NT2/D1 (cell line): ENCODE results near the gene TOP2B.

Experiments used
- DNase-seq: peaks from one replicate; pipeline ENCODE4 v3.0.0-alpha.2; 2011; ENCODE audit warnings: low read depth, low spot score
- H3K27me3 ChIP-seq: 2 replicates; pipeline ENCODE4 v1.6.0; 2011; ENCODE audit warnings: mild to moderate bottlenecking; ENCODE audit not compliant: insufficient read length, insufficient read depth
- H3K36me3 ChIP-seq: 2 replicates; pipeline ENCODE4 v1.6.1; 2011; ENCODE audit warnings: mild to moderate bottlenecking, low read length, mixed read lengths; ENCODE audit not compliant: insufficient read depth, insufficient read length
- H3K4me1 ChIP-seq: 2 replicates; pipeline ENCODE4 v1.5.1; 2011; ENCODE audit not compliant: insufficient read depth, insufficient read length
- H3K4me3 ChIP-seq: 2 replicates; pipeline ENCODE4 v1.5.1; 2011; ENCODE audit warnings: low read depth; ENCODE audit not compliant: insufficient read length
- H3K9ac ChIP-seq: 2 replicates; pipeline ENCODE4 v1.6.0; 2011; ENCODE audit warnings: low read depth; ENCODE audit not compliant: insufficient read length
- H3K9me3 ChIP-seq: 2 replicates; pipeline ENCODE4 v1.5.1; 2011; ENCODE audit warnings: mild to moderate bottlenecking, low read length; ENCODE audit not compliant: insufficient read depth
- SUZ12 ChIP-seq: IDR thresholded peaks from 2 replicates; pipeline ENCODE4 v1.6.1; 2011; ENCODE audit not compliant: insufficient read length, insufficient read depth; ENCODE audit errors: extremely low read depth
- YY1 ChIP-seq: IDR thresholded peaks from 2 replicates; pipeline ENCODE4 v1.6.1; 2011; ENCODE audit not compliant: insufficient read length, insufficient read depth
- ZNF274 ChIP-seq: IDR thresholded peaks from 2 replicates; pipeline ENCODE4 v1.6.1; 2011; ENCODE audit warnings: mild to moderate bottlenecking, low read depth, low read length

The TOP2B gene

GRCh38 chr3:25658836-25659235 is 5.9 kb downstream of the TOP2B start:
- H3K9me3 ChIP-seq: no peaks in the 10 kb centered on the region
- no peaks in the 10 kb centered on the region for H3K36me3 ChIP-seq
- no peak overlapping the region for H3K9ac ChIP-seq
- TF ChIP-seq ZNF274: no peak
- TF ChIP-seq YY1: no peak
- no peak for TF ChIP-seq SUZ12
- no peaks in the 10 kb centered on the region for H3K4me1 ChIP-seq
- DNase-seq: no peak
- H3K4me3 ChIP-seq: no peak overlapping the region
- H3K27me3 ChIP-seq: no peaks in the 10 kb centered on the region

- no peak for TF ChIP-seq SUZ12
- TF ChIP-seq ZNF274: no peak
- no peak for TF ChIP-seq YY1
- H3K9ac ChIP-seq: no peak overlapping the region
- H3K4me1 ChIP-seq: no peaks in the 10 kb centered on the region
- no peaks in the 10 kb centered on the region for H3K9me3 ChIP-seq
- H3K36me3 ChIP-seq: no peaks in the 10 kb centered on the region
- no peaks in the 10 kb centered on the region for H3K27me3 ChIP-seq
- DNase-seq: no peak
- no peak overlapping the region for H3K4me3 ChIP-seq
These were observed 7.4 kb downstream of the TOP2B start for GRCh38 chr3:25657293-25657692.

GRCh38 chr3:25655659-25656058 is 9.0 kb downstream of the TOP2B start:
- Histone ChIP-seq H3K4me3 (no peak overlapping the region), H3K27me3 (no peaks in the 10 kb centered on the region), H3K9me3 (peaks cover 4% of the 10 kb centered on the region; the same call in 1 of the 2 replicates), H3K9ac (no peak overlapping the region), H3K36me3 (no peaks in the 10 kb centered on the region), H3K4me1 (no peaks in the 10 kb centered on the region)
- DNase-seq: no peak
- no peak for TF ChIP-seq SUZ12
- TF ChIP-seq ZNF274: no peak
- no peak for TF ChIP-seq YY1

- Histone ChIP-seq H3K9me3 (peaks cover 14% of the 10 kb centered on the region), H3K9ac (no peak overlapping the region), H3K4me3 (no peak overlapping the region), H3K4me1 (no peaks in the 10 kb centered on the region), H3K36me3 (no peaks in the 10 kb centered on the region), H3K27me3 (no peaks in the 10 kb centered on the region)
- DNase-seq: no peak
- TF ChIP-seq SUZ12: no peak
- no peak for TF ChIP-seq YY1
- TF ChIP-seq ZNF274: no peak
These were observed 10.1 kb downstream of the TOP2B start for GRCh38 chr3:25654576-25654975.

GRCh38 chr3:25653322-25653721 is 11.4 kb downstream of the TOP2B start:
- H3K36me3 ChIP-seq: no peaks in the 10 kb centered on the region
- no peaks in the 10 kb centered on the region for H3K4me1 ChIP-seq
- no peak overlapping the region for H3K4me3 ChIP-seq
- H3K9me3 ChIP-seq: peaks cover 19% of the 10 kb centered on the region
- H3K27me3 ChIP-seq: no peaks in the 10 kb centered on the region
- no peak for DNase-seq
- no peak overlapping the region for H3K9ac ChIP-seq
- no peak for TF ChIP-seq YY1
- no peak for TF ChIP-seq ZNF274

GRCh38 chr3:25652921-25653320 is 11.8 kb downstream of the TOP2B start:
- no peaks in the 10 kb centered on the region for H3K27me3 ChIP-seq
- TF ChIP-seq SUZ12 (no peak), YY1 (no peak), ZNF274 (no peak)
- no peak for DNase-seq
- H3K9ac ChIP-seq: no peak overlapping the region
- H3K9me3 ChIP-seq: peaks cover 19% of the 10 kb centered on the region
- H3K4me1 ChIP-seq: no peaks in the 10 kb centered on the region
- H3K4me3 ChIP-seq: no peak overlapping the region
- H3K36me3 ChIP-seq: no peaks in the 10 kb centered on the region

- TF ChIP-seq ZNF274 (no peak), SUZ12 (no peak), YY1 (no peak)
- Histone ChIP-seq H3K4me3 (no peak overlapping the region), H3K9me3 (peaks cover 19% of the 10 kb centered on the region), H3K27me3 (no peaks in the 10 kb centered on the region), H3K4me1 (no peaks in the 10 kb centered on the region), H3K36me3 (peaks cover 5% of the 10 kb centered on the region), H3K9ac (no peak overlapping the region)
- DNase-seq: no peak
These were observed 15.5 kb downstream of the TOP2B start for GRCh38 chr3:25648925-25649830.
